Trophoblast cell (in vitro differentiated cells and primary cell): ENCODE data around the gene LRRC74B.
"Not testable (repeated sequence)": the region's sequence is repeated elsewhere in the genome, so short reads cannot be mapped to it uniquely, and the experiment has no call there.

ENCODE experiments used
- DNase-seq, 2 donors: peaks; one replicate each; pipeline ENCODE4 v3.0.0-alpha.2; 2016
- H2AFZ ChIP-seq: 2 replicates; pipeline ENCODE4 v1.6.1; 2013; ENCODE audit warnings: low read length, moderate library complexity, mild to moderate bottlenecking; ENCODE audit not compliant: insufficient read depth, poor library complexity
- H2AK5ac ChIP-seq: 2 replicates; pipeline ENCODE4 v1.6.1; 2013; ENCODE audit warnings: mild to moderate bottlenecking, low read length
- H2BK120ac ChIP-seq: 2 replicates; pipeline ENCODE4 v1.6.1; 2013; ENCODE audit warnings: low read length, mild to moderate bottlenecking, moderate library complexity; ENCODE audit not compliant: insufficient read depth, poor library complexity
- H2BK12ac ChIP-seq: 2 replicates; pipeline ENCODE4 v1.6.1; 2013; ENCODE audit warnings: mild to moderate bottlenecking, low read length, moderate library complexity
- H2BK5ac ChIP-seq: 2 replicates; pipeline ENCODE4 v1.6.1; 2013; ENCODE audit warnings: low read length, low read depth, moderate library complexity, mild to moderate bottlenecking; ENCODE audit not compliant: poor library complexity
- H3K14ac ChIP-seq: 2 replicates; pipeline ENCODE4 v1.6.1; 2013; ENCODE audit warnings: mild to moderate bottlenecking, low read length
- H3K18ac ChIP-seq: 2 replicates; pipeline ENCODE4 v1.6.1; 2013; ENCODE audit warnings: mild to moderate bottlenecking, low read length
- H3K23ac ChIP-seq: 2 replicates; pipeline ENCODE4 v1.6.1; 2013; ENCODE audit warnings: low read length
- H3K27ac ChIP-seq: 2 replicates; pipeline ENCODE4 v1.5.1; 2013; ENCODE audit warnings: low read depth, mild to moderate bottlenecking, inconsistent platforms, low read length, moderate library complexity
- H3K27me3 ChIP-seq: 2 replicates; pipeline ENCODE4 v1.6.1; 2013; ENCODE audit warnings: inconsistent platforms, mild to moderate bottlenecking, low read length, moderate library complexity; ENCODE audit not compliant: insufficient read depth
- H3K36me3 ChIP-seq, 2 experiments: 1 replicate in 1 of 2; 2 replicates in 1 of 2; pipeline ENCODE4 v1.6.1; 2013; ENCODE audit warnings: low read length in 2 of 2, mild to moderate bottlenecking in 2 of 2, moderate library complexity in 1 of 2; ENCODE audit not compliant: insufficient read depth in 2 of 2, control insufficient read depth in 1 of 2
- H3K4ac ChIP-seq: 2 replicates; pipeline ENCODE4 v1.6.1; 2013; ENCODE audit warnings: low read depth, mild to moderate bottlenecking, low read length, moderate library complexity
- H3K4me1 ChIP-seq, 2 experiments: 1 replicate in 1 of 2; 2 replicates in 1 of 2; pipeline ENCODE4 v1.6.1; 2013; ENCODE audit warnings: low read length in 2 of 2, mild to moderate bottlenecking in 2 of 2, moderate library complexity in 1 of 2; ENCODE audit not compliant: insufficient read depth in 2 of 2, control insufficient read depth in 1 of 2
- H3K4me2 ChIP-seq: 2 replicates; pipeline ENCODE4 v1.6.1; 2013; ENCODE audit warnings: inconsistent platforms, mild to moderate bottlenecking, low read length, moderate library complexity
- H3K4me3 ChIP-seq: 2 replicates; pipeline ENCODE4 v1.5.1; 2013; ENCODE audit warnings: mild to moderate bottlenecking, low read depth, low read length, inconsistent platforms
- H3K79me1 ChIP-seq: one replicate; pipeline ENCODE4 v1.6.1; 2013; ENCODE audit warnings: low read length
- H3K79me2 ChIP-seq: 2 replicates; pipeline ENCODE4 v1.6.1; 2013; ENCODE audit warnings: low read length, mild to moderate bottlenecking; ENCODE audit not compliant: control insufficient read depth, insufficient read depth, poor library complexity
- H3K9ac ChIP-seq: 2 replicates; pipeline ENCODE4 v1.6.1; 2013; ENCODE audit warnings: mild to moderate bottlenecking, low read length
- H3K9me3 ChIP-seq: 2 replicates; pipeline ENCODE4 v1.6.1; 2013; ENCODE audit warnings: low read depth, mild to moderate bottlenecking, control low read depth, inconsistent platforms, low read length; ENCODE audit not compliant: insufficient read depth
- H4K12ac ChIP-seq: 2 replicates; pipeline ENCODE4 v1.6.1; 2013; ENCODE audit warnings: low read depth, mild to moderate bottlenecking, low read length, moderate library complexity
- H4K8ac ChIP-seq: 2 replicates; pipeline ENCODE4 v1.6.1; 2013; ENCODE audit warnings: low read depth, mild to moderate bottlenecking, low read length, moderate library complexity
- H4K91ac ChIP-seq: one replicate; pipeline ENCODE4 v1.6.1; 2013; ENCODE audit warnings: low read depth, mild to moderate bottlenecking, low read length, moderate library complexity
- WGBS: extraction: QIAGEN DNeasy Blood & Tissue Kit; methylation state at CpG from one replicate; pipeline ENCODE4 v1.1.7; 2013; ENCODE audit warnings: missing lambda C conversion rate; ENCODE audit not compliant: insufficient read length, insufficient coverage; ENCODE audit errors: extremely low coverage; 5-methylcytosine and 5-hydroxymethylcytosine counted together

LRRC74B gene

GRCh38 chr22:21034989-21035388 lies 10.8 kb upstream of the LRRC74B start:
- H3K4me3 ChIP-seq: no peak overlapping the region
- H3K4ac ChIP-seq: no peak overlapping the region
- no peak overlapping the region for H3K27ac ChIP-seq
- no peak overlapping the region for H2BK12ac ChIP-seq
- no peaks in the 10 kb centered on the region for H3K36me3 ChIP-seq
- H2BK120ac ChIP-seq: no peak overlapping the region
- no peak overlapping the region for H2BK5ac ChIP-seq
- no peak overlapping the region for H4K8ac ChIP-seq
- H3K4me1 ChIP-seq: peaks cover 31 to 33% of the 10 kb centered on the region in 2 experiments
- no CpG with 5 or more reads among the region's 3 CpGs for WGBS
- no peaks in the 10 kb centered on the region for H3K27me3 ChIP-seq
- H3K18ac ChIP-seq: no peak overlapping the region
- no peak overlapping the region for H3K4me2 ChIP-seq
- peaks cover 27% of the 10 kb centered on the region for H3K79me1 ChIP-seq
- no peaks in the 10 kb centered on the region for H3K9me3 ChIP-seq
- H4K91ac ChIP-seq: no peak overlapping the region
- no peak overlapping the region for H3K9ac ChIP-seq
- no peak overlapping the region for H3K14ac ChIP-seq
- no peak overlapping the region for H2AK5ac ChIP-seq
- no peak overlapping the region for H4K12ac ChIP-seq
- peak in 1 of 2 donors; percentile 46 for DNase-seq
- no peak overlapping the region for H2AFZ ChIP-seq
- H3K79me2 ChIP-seq: peaks cover 2% of the 10 kb centered on the region
- no peak overlapping the region for H3K23ac ChIP-seq

GRCh38 chr22:21038405-21038804 lies 7.3 kb upstream of the LRRC74B start:
- peak overlapping the region; percentile 71 for H3K27ac ChIP-seq
- peak overlapping the region; percentile 74 for H3K18ac ChIP-seq
- no peaks in the 10 kb centered on the region for H3K27me3 ChIP-seq
- no peak overlapping the region for H4K12ac ChIP-seq
- no peak overlapping the region for H3K4ac ChIP-seq
- no peak overlapping the region for H3K4me3 ChIP-seq
- H2BK12ac ChIP-seq: peak overlapping the region; percentile 97
- peak overlapping the region; percentile 66 for H2BK5ac ChIP-seq
- H3K4me1 ChIP-seq: peaks cover 8 to 10% of the 10 kb centered on the region in 2 experiments
- H3K79me1 ChIP-seq: peaks cover 13% of the 10 kb centered on the region
- peak overlapping the region; percentile 79 for H2BK120ac ChIP-seq
- H4K91ac ChIP-seq: peak overlapping the region; percentile 35
- no peaks in the 10 kb centered on the region for H3K9me3 ChIP-seq
- no peak overlapping the region for H3K4me2 ChIP-seq
- DNase-seq: no peak
- no CpG with 5 or more reads among the region's 2 CpGs for WGBS
- no peak overlapping the region for H3K9ac ChIP-seq
- H2AFZ ChIP-seq: no peak overlapping the region
- peak overlapping the region; percentile 54 for H3K14ac ChIP-seq
- no peak overlapping the region for H2AK5ac ChIP-seq
- no peaks in the 10 kb centered on the region for H3K36me3 ChIP-seq
- H3K79me2 ChIP-seq: no peaks in the 10 kb centered on the region
- no peak overlapping the region for H4K8ac ChIP-seq
- no peak overlapping the region for H3K23ac ChIP-seq

GRCh38 chr22:21039158-21039557 lies 6.6 kb upstream of the LRRC74B start:
- H3K27ac ChIP-seq, H4K12ac ChIP-seq, H4K8ac ChIP-seq, H3K79me2 ChIP-seq, H2AFZ ChIP-seq, H3K14ac ChIP-seq, H3K27me3 ChIP-seq, H2BK5ac ChIP-seq, DNase-seq, H3K79me1 ChIP-seq, H3K4ac ChIP-seq, H3K36me3 ChIP-seq, H3K4me3 ChIP-seq, H3K4me1 ChIP-seq, H3K23ac ChIP-seq, H3K4me2 ChIP-seq, H3K18ac ChIP-seq, H2AK5ac ChIP-seq, H2BK120ac ChIP-seq, H3K9me3 ChIP-seq, H3K9ac ChIP-seq: not testable (repeated sequence)
- peak overlapping the region; percentile 32 for H4K91ac ChIP-seq
- WGBS: no CpG with 5 or more reads among the region's 5 CpGs
- H2BK12ac ChIP-seq: peak overlapping the region; percentile 88

GRCh38 chr22:21041937-21042336 lies 3.8 kb upstream of the LRRC74B start:
- Histone ChIP-seq H2BK120ac (peak overlapping the region; percentile 55), H4K12ac (no peak overlapping the region), H2BK5ac (no peak overlapping the region), H3K4ac (no peak overlapping the region), H3K18ac (no peak overlapping the region), H3K79me1 (peaks cover 9% of the 10 kb centered on the region), H2AFZ (no peak overlapping the region), H3K14ac (no peak overlapping the region), H2BK12ac (peak overlapping the region; percentile 61), H3K79me2 (no peaks in the 10 kb centered on the region), H3K27me3 (no peaks in the 10 kb centered on the region), H3K4me2 (no peak overlapping the region), H3K23ac (no peak overlapping the region), H3K9ac (no peak overlapping the region), H3K27ac (no peak overlapping the region), H3K36me3 (no peaks in the 10 kb centered on the region), H3K4me1 (peaks cover 12 to 14% of the 10 kb centered on the region in 2 experiments), H4K8ac (no peak overlapping the region), H3K9me3 (no peaks in the 10 kb centered on the region), H3K4me3 (no peak overlapping the region), H4K91ac (no peak overlapping the region), H2AK5ac (no peak overlapping the region)
- WGBS: no CpG with 5 or more reads among the region's 4 CpGs
- DNase-seq: no peak
